ENCODE results near the gene MYT1. TPM values are rescaled to one million over a fixed set of nuclear protein-coding genes. Genes with fewer than 3 reads are reported as not detected.

The MYT1 gene
- total and polyA plus RNA-seq, 3 donors from 2014 or later, result 1.7 to 22.2 (median 2.9) TPM

DNA sequence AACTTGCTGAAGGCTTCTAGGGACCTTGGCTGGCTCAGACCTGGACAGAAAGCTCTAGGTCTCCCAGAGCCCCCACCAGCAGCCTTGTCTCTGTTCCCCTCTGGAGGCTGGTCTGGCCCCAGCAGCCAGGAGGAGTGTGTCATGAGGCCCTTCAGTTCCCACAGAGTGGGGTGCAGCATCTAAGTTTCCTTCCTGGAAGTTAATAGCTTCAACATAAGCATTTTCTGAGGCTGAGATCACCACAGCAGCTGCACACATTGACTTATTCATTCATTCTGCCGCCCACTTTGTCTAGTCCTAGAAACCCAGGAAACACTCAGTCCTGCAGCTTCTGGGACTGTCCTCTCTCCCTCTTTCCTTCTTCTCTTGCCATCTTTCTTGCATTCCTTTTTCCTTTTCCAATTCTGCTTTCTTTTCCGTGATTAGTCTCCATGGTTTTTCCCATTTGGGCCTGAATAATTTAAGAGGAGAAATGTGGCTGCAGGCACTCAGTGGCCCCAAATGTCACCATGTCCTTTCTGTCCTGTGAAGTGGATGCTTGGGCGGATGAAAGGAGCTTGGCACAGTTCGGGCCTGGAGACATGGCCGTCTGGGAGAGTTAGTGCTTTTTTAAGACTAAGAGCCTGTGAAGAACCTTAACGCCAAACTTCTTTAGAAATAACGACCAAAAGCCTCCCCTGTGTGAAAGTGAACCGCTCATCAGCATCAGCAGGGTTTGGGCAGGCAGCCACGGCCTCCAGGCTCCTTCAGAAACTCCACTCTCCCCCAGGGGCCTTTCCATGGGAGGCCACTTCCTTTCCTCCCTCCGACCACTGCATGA, 60.3 kb downstream of the MYT1 start:
- Histone ChIP-seq H3K9me3 (no peaks in the 10 kb centered on the region), H3K27me3 (no peaks in the 10 kb centered on the region)
- 75 to 79% methylated on average over 10 of the region's 10 CpGs for WGBS, 2 donors

DNA sequence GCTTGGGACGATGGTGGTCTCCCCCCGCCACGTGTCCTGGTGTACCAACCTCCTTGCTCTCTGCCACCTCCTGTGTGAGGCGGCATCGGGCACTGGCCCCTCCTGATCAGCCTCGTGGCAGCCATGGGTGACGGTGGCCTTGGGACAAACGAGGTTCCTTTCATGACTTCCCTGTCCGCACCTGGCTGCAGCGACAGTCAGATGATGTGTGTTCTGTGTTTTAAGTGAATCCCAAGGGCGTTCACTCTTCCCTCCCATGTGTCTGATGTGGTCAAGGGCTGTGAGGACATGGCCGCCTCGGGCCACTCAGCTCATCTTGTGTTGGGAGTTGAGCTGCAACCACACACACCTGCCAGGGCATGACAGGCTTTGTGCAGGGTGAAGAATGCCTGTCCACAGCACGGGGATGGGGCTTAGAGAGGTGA, 60.9 kb downstream of the MYT1 start:
- H3K4me1 ChIP-seq, result peaks cover 25% of the 10 kb centered on the region
- 82 to 88% methylated on average over 13 to 14 of the region's 14 CpGs for WGBS, 2 donors
- H3K27ac ChIP-seq, result no peak overlapping the region
- intact Hi-C loops (cut with DNase I; ENCODE audit: low total_unique reads), result no loop called here
- H3K9me3 ChIP-seq, result no peaks in the 10 kb centered on the region
- DNase-seq, result no peak
- no peaks in the 10 kb centered on the region for H3K36me3 ChIP-seq (ENCODE audit: low read depth, missing control alignments)
- no peak overlapping the region for H3K4me3 ChIP-seq
- H3K27me3 ChIP-seq, result no peaks in the 10 kb centered on the region
- TF ChIP-seq POLR2A (IDR thresholded peaks at IDR 0.05), result no peak
- no peak for TF ChIP-seq CTCF (IDR thresholded peaks at IDR 0.05)

More for the DNA sequence above, 60.3 kb downstream of the MYT1 start:
- intact Hi-C loops (cut with DNase I; ENCODE audit: low total_unique reads), result no loop called here
- TF ChIP-seq POLR2A (IDR thresholded peaks at IDR 0.05) (no peak), CTCF (IDR thresholded peaks at IDR 0.05) (no peak)
- Histone ChIP-seq H3K36me3 (ENCODE audit: low read depth, missing control alignments) (no peaks in the 10 kb centered on the region), H3K4me1 (peaks cover 25% of the 10 kb centered on the region), H3K27ac (no peak overlapping the region), H3K4me3 (no peak overlapping the region)
- no peak for DNase-seq

DNA sequence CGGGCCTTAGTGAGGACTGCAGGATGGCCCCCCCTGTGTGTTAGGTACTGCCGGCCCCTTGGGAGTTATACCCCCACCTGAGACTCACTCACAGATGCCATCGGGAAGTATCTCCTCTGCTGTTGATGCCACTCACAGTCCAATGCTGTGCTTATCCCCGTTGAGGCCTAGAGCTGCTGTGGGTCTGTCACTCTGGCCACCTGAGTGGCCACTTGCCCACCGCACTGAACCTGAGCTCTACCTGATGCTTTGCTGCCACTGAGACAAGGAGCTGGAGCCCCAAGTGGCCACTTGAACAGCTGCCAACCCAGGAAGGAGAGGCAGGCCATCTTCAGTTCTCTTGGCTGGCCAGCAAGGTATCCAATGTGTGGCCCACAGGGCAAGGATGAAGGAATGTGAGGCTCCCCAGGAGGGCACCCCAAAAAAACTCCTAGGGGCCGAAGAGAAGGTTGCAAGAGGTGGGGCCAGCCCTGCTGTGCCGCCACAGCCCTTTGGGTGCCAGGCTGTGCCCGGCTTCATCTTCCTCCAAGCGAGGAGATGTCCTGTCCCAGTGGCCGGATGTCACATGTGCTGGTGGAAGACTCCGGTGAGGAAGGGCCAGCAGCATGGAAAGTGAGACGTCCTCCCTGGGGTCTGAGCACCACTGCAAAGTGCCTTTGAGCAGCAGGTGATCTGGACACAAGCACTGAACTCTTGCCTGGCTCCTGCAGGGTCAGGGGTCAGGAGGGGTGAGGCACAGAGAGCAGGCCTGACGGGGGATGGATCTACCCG, 61.8 kb downstream of the MYT1 start:
- WGBS, 2 donors, result 92 to 94% methylated on average over 6 to 14 of the region's 14 CpGs
- no peak for DNase-seq
- TF ChIP-seq POLR2A (IDR thresholded peaks at IDR 0.05) (no peak), CTCF (IDR thresholded peaks at IDR 0.05) (no peak)
- no peak overlapping the region for H3K27ac ChIP-seq
- peaks cover 25% of the 10 kb centered on the region for H3K4me1 ChIP-seq
- H3K36me3 ChIP-seq (ENCODE audit: low read depth, missing control alignments), result no peaks in the 10 kb centered on the region
- no peak overlapping the region for H3K4me3 ChIP-seq
- H3K9me3 ChIP-seq, result no peaks in the 10 kb centered on the region
- H3K27me3 ChIP-seq, result no peaks in the 10 kb centered on the region
- intact Hi-C loops (cut with DNase I; ENCODE audit: low total_unique reads), result no loop called here

GRCh38 chr20:64226686-64227580, 62.7 kb downstream of the MYT1 start:
- 83 to 93% methylated on average over 22 to 25 of the region's 25 CpGs for WGBS, 2 donors
- intact Hi-C loops (cut with DNase I; ENCODE audit: low total_unique reads), result no loop called here
- Histone ChIP-seq H3K27ac (no peak overlapping the region), H3K9me3 (no peaks in the 10 kb centered on the region), H3K4me3 (no peak overlapping the region), H3K4me1 (peaks cover 21% of the 10 kb centered on the region), H3K27me3 (no peaks in the 10 kb centered on the region), H3K36me3 (ENCODE audit: low read depth, missing control alignments) (no peaks in the 10 kb centered on the region)
- DNase-seq, result no peak
- TF ChIP-seq CTCF (IDR thresholded peaks at IDR 0.05), result no peak
- no peak for TF ChIP-seq POLR2A (IDR thresholded peaks at IDR 0.05)
